ENCODE measurements around the gene POLE3. TPM values are rescaled to one million over a fixed set of nuclear protein-coding genes. Genes with fewer than 3 reads are reported as not detected.
A peak's percentile ranks its signal among the peaks of the same experiment; 100 is the strongest.
"Not testable (repeated sequence)": the region's sequence is repeated elsewhere in the genome, so short reads cannot be mapped to it uniquely, and the experiment has no call there.

Gene POLE3
- polyA plus RNA-seq, 4 donors: 61.5 to 68.1 (median 65.2) TPM

- not testable (repeated sequence) for DNase-seq (ENCODE audit: low read depth in 4 of 4, low spot score in 2 of 4)
Observed at GRCh38 chr9:113406353-113406752, 4.1 kb downstream of the POLE3 start.

GRCh38 chr9:113403646-113404045 lies 6.8 kb downstream of the POLE3 start:
- DNase-seq (ENCODE audit: low read depth in 4 of 4, low spot score in 2 of 4): no peak

GRCh38 chr9:113401027-113401792 lies 9.3 kb downstream of the POLE3 start, which contains the start of gene ALAD:
TSS of gene ALAD (minus strand) at chr9:113401284. CDS start at chr9:113393559, 7,725 bp downstream.
- peak; percentile 86 to 97 (median 96) for DNase-seq (ENCODE audit: low read depth in 4 of 4, low spot score in 2 of 4)

- DNase-seq (ENCODE audit: low read depth in 4 of 4, low spot score in 2 of 4): no peak
Observed at GRCh38 chr9:113399646-113400200, 10.8 kb downstream of the POLE3 start.

- DNase-seq (ENCODE audit: low read depth in 4 of 4, low spot score in 2 of 4): no peak
Observed at GRCh38 chr9:113398796-113399195, 11.7 kb downstream of the POLE3 start.

- DNase-seq (ENCODE audit: low read depth in 4 of 4, low spot score in 2 of 4): no peak
Observed at GRCh38 chr9:113397203-113397631, 13.3 kb downstream of the POLE3 start.

GRCh38 chr9:113395000-113395861 lies 15.2 kb downstream of the POLE3 start:
- no peak for DNase-seq (ENCODE audit: low read depth in 4 of 4, low spot score in 2 of 4)

GRCh38 chr9:113393281-113393680 lies 17.2 kb downstream of the POLE3 start:
- no peak for DNase-seq (ENCODE audit: low read depth in 4 of 4, low spot score in 2 of 4)

GRCh38 chr9:113391917-113392316 lies 18.6 kb downstream of the POLE3 start:
- DNase-seq (ENCODE audit: low read depth in 4 of 4, low spot score in 2 of 4): no peak

GRCh38 chr9:113390192-113390960 lies 20.1 kb downstream of the POLE3 start:
- no peak for DNase-seq (ENCODE audit: low read depth in 4 of 4, low spot score in 2 of 4)

GRCh38 chr9:113389451-113389850 lies 21.0 kb downstream of the POLE3 start:
- no peak for DNase-seq (ENCODE audit: low read depth in 4 of 4, low spot score in 2 of 4)

GRCh38 chr9:113388833-113389232 lies 21.6 kb downstream of the POLE3 start:
- no peak for DNase-seq (ENCODE audit: low read depth in 4 of 4, low spot score in 2 of 4)

GRCh38 chr9:113387560-113388230 lies 22.8 kb downstream of the POLE3 start:
- no peak for DNase-seq (ENCODE audit: low read depth in 4 of 4, low spot score in 2 of 4)

- DNase-seq (ENCODE audit: low read depth in 4 of 4, low spot score in 2 of 4): no peak
Observed at GRCh38 chr9:113386571-113387393, 23.7 kb downstream of the POLE3 start.

- peak in 1 of 4 donors; percentile 55 for DNase-seq (ENCODE audit: low read depth in 4 of 4, low spot score in 2 of 4)
Observed at GRCh38 chr9:113381909-113382411, 28.5 kb downstream of the POLE3 start.

- not testable (repeated sequence) for DNase-seq (ENCODE audit: low read depth in 4 of 4, low spot score in 2 of 4)
Observed at GRCh38 chr9:113381441-113381840, 29.0 kb downstream of the POLE3 start.

GRCh38 chr9:113380869-113381378 lies 29.6 kb downstream of the POLE3 start:
- no peak for DNase-seq (ENCODE audit: low read depth in 4 of 4, low spot score in 2 of 4)

- DNase-seq (ENCODE audit: low read depth in 4 of 4, low spot score in 2 of 4): not testable (repeated sequence)
Observed at GRCh38 chr9:113379829-113380210, 30.7 kb downstream of the POLE3 start.

Data from left renal cortex interstitium (tissue), 4 donors.